Stimulated activated CD8-positive, alpha-beta memory T cell treated with anti-CD3 and anti-CD28 coated beads, Interleukin-12 subunit alpha, Interleukin-12 subunit beta, amount 100 ng/mL, for 24 hours (primary cell): Measurements from ENCODE around the gene TLR7.

Source experiments
- DNase-seq: peaks from one replicate; pipeline ENCODE4 v3.0.0-alpha.2; 2020; ENCODE audit errors: extremely low read depth

The TLR7 gene

DNA sequence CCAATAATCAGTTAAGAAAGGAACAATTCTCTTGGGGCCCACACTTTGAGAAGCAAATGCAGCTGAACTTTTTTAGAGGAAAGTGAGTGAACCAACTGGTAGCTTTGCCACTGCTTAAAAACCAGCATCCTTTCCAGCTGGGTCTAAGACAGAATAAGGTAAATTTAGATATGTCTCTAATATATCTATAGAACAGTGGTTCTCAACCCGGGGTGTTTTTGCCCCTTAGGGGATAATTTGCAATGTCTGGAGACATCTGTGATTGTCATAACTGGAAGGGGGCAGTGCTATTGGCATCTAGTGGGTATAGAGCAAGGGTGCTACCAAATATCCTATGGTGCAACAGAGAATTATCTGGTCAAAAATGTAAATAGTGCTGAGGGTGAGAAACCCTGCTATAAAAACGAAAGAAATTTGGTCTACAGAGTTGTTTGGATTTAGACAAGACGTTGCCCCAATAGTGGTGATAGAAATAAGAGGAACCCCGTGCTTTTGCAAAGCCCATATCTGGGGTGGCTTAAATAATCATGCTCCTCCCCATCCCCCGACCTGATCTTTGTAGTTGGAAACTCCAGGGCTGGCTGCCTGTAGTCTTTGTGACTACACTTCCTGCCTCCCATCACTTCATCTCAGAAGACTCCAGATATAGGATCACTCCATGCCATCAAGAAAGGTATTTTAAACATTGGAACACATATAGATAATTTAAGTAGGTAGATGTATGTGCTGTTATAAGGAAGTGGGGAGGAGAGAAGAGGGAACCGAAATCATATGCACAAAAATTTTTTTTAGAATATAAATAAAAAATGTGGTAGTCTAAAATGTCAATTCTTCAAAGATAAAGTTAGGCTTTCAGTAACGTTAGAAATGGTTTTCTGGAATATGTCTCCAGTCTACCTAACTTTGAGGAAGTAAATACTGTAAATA, at the start of gene TLR7:
TSS of gene TLR7 (plus strand) at position 622 of the 927 bp plus-strand sequence. CDS start 507 bp downstream, outside the sequence.
- DNase-seq, result no peak

DNA sequence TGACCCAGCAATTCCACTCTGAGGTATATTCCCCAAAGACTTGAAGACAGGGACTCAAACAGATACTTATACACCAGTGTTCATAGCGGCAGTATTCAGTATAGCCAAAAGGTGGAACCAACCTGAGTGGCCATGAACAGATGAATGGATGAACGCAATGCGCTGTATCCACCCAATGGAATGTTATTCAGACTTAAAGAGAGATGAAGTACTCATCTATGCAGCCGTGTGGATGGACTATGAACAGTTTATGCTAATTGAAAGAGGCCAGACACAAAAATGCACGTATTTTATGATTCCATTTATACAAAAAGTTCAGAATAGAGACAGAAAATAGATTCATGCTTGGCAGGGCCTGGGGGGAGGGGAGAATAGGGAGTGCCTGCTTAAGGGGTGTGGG, 49.3 kb upstream of the TLR7 start:
- no peak for DNase-seq

DNA sequence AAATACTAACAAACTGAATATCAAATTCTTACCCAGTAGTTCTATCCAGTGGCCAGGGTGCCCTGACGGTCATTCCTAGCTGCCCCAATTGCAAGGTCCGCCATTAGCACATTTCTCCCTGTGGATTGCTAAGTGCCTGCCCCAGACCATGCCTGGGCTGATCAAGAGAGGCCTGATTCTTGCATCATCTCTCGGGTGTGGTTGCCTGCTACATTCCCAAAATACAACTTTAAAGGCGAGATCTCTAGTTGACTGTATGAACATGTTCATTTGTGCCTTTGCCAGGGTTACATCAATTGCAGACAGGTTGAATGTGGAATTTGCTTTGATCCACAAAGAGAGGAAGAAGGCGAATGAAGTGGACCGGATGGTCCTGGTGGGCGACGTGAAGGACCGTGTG, 47.6 kb upstream of the TLR7 start:
- no peak for DNase-seq

DNA sequence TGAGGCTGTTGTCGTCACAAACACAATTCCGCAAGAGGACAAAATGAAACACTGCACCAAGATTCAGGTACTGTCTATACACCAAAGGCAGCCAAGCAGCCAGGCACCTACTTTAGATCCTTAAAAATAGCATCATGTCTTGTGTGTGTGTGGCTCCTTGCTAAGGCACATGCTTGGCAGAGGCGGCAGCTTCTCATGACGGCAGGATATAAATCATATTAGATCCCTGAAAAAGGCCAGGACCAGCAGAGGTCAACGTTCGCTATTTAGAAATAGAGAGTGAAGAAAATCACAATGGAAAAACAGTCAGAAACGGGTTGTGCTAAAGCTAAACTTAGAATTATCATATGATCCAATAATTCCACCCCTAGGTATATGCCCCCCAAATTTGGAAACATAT, 46.1 kb upstream of the TLR7 start:
- no peak for DNase-seq

DNA sequence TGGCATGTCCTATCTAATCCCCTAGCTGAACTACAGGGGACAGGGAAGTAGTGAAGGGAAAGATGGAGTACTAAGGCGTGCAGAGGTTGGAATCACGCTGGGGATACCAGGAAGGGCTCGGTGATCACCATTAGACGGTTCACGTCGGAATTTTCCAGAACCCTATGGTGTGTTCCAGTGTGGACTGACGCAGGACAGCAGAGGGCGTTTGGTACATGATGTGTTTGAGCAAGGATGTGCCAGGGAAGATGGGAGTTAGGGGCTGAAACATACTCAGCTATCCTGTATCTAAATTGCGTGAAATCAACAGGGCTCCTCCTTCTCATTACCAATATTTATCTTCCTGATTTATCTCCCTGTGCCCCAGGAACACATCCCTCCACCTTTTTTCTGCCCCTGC, 41.9 kb upstream of the TLR7 start:
- DNase-seq, result no peak

DNA sequence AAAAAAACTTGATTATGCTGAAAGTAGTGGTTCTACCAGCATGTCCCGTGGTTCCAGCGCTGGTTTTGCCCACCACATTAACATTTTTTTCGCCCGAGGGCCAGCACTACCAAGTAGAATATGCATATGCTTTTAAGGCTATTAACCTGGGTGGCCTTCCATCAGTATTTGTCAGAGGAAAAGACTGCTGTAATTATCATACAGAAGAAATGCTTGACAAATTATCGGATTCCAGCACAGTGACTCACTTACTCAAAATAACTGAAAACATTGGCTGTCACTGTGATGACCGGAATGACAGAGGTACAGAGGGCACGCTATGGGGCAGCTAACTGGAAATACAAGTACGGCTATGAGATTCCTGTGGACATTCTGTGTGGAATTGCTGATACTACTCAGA, 41.1 kb upstream of the TLR7 start:
- no peak for DNase-seq

DNA sequence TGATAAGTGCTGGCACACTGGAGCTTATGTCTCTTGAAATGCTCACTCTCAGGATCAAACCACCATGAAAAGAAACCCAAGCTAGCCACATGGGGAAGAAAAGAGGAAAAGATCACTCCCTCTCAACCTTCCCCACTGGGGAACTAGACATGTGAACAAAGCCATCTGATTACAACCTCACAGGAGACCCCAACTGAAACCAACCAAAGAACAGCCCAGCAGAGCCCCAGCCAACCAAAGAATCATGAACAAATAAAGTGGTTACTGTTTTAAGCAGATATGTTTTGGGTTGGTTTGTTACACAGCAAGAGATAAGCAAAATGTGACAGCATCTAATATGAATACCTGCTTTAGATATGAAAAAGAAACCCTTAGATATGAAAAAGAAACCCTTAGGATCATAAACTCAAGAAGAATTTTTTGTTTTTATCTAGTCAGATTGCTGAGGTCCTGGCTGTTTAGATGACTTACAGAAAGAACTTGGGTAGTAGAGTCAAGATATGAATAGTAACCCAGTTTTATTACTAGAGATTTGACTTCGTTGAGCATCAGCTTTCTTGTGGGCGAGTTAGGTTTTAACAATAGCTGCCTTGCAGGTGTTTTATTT, 23.7 kb upstream of the TLR7 start:
- no peak for DNase-seq

DNA sequence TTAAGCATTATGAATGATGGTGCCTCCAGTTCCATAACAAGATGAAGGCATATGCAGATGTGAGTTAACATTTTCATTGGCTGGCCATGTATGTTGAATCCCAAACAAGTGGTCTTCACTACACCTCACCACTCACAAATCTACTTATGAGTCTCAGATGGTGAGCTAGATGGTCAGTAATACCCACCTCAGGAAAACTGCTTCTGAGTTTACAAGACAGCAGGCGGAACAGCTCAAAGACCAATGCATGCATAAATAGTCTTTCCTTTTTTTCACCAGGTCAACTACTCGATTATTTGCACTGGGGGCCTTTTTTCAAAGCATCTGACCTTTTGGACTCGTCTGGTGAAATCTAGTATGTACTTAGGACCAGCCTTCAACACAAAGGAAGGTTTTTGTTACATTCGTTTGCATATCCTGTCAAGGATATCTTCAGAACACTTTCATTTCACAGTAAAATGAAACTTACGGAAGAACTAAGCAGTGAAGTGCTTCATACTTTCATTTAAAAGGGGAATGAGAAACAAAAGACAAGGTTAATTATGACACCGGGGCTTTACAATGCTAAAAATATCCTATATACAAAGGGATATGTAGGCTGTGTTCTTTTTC, 23.1 kb upstream of the TLR7 start:
- no peak for DNase-seq

DNA sequence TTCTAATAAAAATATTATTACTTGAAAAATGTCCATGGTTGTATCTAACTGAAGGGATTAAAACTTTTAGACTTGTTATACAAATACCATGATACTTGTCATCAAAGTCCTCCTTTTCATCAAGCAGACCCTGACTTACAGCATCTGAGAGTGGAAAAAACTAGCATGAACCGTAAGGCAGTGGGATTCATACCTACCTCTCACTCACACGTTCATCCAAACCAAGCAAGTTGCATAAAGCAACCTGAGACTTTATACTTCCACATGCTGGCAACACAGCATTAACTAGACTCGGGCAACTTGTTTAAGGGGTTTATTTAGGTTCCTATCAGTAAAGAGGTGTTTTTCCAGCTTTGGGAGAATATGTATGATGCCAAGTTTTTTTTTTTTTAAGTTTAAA, 22.6 kb upstream of the TLR7 start:
- DNase-seq, result no peak

DNA sequence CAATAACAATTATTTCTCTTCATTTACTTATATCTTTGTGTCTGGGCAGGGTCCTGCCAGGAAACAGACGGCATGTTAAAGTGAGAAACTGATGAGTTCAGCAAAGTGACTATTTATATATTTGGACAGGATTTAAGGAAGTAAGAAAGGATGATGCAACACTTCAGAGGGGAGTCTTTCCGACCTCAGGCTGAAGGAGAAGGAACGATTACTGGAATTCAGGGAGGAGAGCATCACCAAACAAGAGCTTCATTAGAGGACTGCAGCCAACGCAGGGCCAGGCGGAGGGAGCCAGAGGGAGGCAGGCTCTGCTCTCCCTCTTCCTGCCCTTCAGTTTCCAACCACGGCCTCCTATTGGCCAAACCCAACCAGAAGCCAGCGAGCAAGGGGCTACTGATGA, 1.5 kb upstream of the TLR7 start:
- DNase-seq, result no peak

DNA sequence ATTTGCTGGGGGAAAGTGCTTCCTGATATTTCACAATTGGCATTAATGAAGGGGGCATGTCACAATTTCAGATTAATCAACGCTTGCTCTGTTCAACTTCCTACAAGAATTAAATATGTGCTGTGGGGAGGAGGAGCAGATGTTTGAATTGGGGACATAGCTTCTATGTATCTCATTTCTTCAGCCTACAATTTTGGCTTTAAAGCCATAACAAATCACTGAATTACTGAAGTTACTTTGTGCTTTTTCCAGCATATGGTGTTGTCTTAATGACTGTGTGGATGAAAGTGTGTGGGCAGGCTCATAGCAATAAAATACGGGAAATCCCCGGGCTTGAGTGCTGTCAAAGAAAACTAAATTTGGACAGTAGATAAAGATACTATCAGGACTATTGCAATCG, 813 bp downstream of the TLR7 start:
- no peak for DNase-seq

DNA sequence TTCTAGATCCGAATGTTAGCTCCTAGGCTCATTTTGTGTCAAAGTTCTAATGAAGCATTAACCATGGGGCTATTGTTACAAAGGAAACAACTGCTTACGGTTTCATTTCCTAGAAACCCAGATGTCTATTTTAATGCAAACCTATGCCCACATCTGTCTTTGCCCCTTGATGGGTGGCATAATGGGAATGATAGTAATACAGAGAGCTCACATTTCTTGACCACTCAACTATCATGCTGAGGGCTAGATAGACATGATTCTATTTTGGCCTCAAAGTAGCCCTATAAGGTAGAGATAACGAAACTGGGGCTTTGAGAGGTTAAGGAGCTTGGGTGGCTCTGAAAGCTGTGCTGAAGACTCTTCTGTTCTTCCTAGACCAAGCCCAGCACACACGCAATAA, 1.9 kb downstream of the TLR7 start:
- no peak for DNase-seq

DNA sequence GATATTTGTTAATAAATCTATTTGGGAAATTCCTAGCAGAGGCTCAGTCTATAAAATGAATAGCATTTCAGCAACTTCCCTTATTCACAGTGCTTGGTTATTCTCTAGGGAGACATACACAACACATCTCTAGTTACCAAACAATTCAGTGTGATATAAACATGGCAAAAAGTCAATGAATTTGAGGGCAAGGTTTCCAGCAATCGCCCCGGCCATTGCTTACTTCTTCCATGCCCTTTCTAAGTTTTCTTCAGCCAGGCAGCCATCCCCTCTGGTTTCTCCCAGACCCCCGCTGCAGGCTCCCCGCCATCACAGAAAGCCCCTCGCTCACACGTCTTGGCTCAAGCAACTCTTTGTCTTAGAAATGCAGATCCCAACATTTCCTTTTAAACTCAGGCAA, 4.4 kb downstream of the TLR7 start:
- DNase-seq, result no peak

DNA sequence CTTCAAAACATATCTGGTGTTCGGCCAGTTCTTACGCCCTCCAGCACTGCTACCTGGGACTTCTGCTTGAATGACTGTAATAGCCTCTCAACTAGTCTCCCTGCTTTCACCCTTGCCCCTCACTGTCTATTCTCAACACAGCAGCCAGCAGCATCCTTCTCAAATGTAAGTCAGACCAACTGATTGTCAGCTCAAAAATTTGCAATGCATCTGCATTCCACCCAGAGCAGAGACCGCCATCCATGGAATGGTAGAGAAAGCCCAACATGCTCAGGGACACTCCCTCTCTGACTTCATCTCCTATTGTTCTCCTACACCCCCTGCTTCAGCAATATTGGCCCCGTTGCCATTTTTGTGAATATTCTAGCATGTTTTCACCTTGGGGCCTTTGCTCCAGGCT, 5.9 kb downstream of the TLR7 start:
- no peak for DNase-seq

DNA sequence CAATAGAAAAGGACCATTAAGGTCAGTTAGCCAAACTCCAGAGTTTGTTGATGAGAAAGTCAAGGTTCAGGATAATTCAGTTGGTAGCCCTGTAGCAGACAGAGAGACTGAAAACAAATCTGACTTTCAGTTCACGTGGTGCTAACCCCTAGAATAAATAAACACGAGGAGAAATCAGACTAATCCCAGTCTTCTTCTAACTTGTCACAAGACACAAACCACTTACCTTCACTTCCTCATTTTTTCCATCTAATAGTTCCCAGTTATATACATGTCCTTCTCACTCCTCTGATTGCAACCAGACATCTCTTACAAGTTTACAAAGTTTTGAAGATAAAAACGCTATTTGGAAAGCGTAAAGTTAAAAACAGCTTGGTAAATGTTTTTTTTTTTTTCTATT, 7.7 kb downstream of the TLR7 start:
- no peak for DNase-seq

DNA sequence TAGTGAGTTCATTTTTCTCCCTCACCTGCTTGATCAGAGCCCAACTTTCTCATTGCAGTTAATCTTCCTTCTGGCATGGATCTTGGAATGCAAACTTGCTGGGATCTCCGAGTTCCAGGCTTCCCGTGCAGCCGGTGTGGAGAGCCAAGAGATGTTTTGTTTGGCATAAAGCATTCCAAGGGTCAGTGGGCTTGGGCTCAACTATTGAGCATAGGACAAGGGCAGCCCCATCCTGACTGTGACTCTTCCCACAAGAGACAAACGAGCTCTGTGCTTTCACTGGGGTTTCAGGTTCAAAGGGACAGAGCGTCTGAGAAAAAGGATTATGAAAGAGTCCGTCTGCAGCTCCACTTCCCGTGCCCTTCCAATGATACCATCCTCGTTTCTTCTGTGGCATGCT, 10.5 kb downstream of the TLR7 start:
- DNase-seq, result no peak

DNA sequence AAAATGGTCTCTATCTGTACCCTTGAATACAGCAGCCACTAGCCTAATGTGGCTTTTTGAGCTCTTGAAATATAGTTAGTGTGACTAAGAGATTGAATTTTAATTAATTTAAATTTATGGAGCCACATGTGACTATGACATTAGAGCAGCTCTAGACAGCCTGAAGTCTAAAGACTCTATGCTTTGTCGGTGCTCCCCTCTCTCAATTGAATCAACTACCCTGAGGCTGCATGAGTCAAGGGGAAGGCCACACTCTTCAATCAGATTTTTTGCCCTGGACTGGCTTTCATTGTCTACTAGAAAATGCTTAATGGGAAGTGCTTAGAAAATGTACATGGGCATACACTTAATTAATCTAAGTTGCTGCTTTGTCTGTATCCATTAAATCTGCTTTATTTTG, 11.7 kb downstream of the TLR7 start:
- DNase-seq, result no peak

DNA sequence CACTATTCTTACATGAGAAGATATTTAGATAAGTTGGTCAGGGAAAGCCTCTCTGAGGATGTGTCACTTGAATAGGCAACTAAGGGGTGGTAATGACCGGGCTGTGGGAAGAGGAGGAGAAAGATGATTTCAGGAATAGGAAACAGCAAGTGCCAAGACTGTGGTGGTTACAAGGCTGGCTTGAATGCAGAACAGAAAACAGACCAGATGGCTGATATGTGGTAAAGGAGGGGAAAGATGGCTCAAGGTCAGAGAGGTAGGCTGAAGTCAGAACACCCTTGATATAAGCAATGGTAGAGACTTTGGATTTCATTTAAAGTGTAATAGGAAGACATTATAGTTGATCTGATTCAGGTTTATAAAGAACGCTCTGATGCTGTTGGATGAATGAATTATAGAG, 15.0 kb downstream of the TLR7 start:
- DNase-seq, result no peak

DNA sequence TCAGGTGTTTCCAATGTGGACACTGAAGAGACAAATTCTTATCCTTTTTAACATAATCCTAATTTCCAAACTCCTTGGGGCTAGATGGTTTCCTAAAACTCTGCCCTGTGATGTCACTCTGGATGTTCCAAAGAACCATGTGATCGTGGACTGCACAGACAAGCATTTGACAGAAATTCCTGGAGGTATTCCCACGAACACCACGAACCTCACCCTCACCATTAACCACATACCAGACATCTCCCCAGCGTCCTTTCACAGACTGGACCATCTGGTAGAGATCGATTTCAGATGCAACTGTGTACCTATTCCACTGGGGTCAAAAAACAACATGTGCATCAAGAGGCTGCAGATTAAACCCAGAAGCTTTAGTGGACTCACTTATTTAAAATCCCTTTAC, 18.6 kb downstream of the TLR7 start:
- DNase-seq, result no peak

DNA sequence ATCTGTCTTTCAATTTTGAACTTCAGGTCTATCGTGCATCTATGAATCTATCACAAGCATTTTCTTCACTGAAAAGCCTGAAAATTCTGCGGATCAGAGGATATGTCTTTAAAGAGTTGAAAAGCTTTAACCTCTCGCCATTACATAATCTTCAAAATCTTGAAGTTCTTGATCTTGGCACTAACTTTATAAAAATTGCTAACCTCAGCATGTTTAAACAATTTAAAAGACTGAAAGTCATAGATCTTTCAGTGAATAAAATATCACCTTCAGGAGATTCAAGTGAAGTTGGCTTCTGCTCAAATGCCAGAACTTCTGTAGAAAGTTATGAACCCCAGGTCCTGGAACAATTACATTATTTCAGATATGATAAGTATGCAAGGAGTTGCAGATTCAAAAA, 19.7 kb downstream of the TLR7 start:
- DNase-seq, result no peak

DNA sequence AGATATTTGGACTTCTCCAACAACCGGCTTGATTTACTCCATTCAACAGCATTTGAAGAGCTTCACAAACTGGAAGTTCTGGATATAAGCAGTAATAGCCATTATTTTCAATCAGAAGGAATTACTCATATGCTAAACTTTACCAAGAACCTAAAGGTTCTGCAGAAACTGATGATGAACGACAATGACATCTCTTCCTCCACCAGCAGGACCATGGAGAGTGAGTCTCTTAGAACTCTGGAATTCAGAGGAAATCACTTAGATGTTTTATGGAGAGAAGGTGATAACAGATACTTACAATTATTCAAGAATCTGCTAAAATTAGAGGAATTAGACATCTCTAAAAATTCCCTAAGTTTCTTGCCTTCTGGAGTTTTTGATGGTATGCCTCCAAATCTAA, 20.3 kb downstream of the TLR7 start:
- no peak for DNase-seq

DNA sequence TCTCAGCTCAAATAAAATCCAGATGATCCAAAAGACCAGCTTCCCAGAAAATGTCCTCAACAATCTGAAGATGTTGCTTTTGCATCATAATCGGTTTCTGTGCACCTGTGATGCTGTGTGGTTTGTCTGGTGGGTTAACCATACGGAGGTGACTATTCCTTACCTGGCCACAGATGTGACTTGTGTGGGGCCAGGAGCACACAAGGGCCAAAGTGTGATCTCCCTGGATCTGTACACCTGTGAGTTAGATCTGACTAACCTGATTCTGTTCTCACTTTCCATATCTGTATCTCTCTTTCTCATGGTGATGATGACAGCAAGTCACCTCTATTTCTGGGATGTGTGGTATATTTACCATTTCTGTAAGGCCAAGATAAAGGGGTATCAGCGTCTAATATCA, 20.9 kb downstream of the TLR7 start:
- DNase-seq, result no peak

DNA sequence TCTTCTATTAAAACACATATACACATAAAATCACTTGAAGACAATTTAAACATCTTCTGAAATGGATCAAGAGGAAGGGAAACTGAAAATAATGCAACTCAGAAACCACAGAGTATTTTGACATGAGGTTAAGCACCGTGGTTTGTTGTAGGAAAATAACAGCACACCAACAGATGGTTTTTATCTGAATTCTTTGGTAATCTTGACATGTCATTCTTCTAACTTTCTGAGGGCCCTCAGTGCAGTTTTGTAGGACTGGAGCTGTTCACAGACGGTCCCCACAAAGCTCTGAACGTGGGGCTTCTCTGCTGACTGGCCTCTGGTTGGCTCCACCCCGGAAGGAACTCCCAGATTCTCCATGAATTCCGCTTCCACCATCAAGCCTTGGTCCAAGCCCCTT, 23.6 kb downstream of the TLR7 start:
- DNase-seq, result no peak
